Hepatocyte (in vitro differentiated cells): ENCODE measurements around the gene C22orf39. TPM values are rescaled to one million over a fixed set of nuclear protein-coding genes. Genes with fewer than 3 reads are reported as not detected.
A peak's percentile ranks its signal among the peaks of the same experiment; 100 is the strongest.

Experiments
- DNase-seq: peaks from one replicate; pipeline ENCODE4 v3.0.0-alpha.2; 2016; ENCODE audit warnings: low spot score
- H2AFZ ChIP-seq: fragments of 200-600 bp; sonication (generic); 2 replicates; pipeline ENCODE4 v1.6.0; 2016; ENCODE audit warnings: antibody characterized with exemption, mild to moderate bottlenecking
- H3K27ac ChIP-seq: fragments of 200-600 bp; sonication (generic); 2 replicates; pipeline ENCODE4 v1.5.1; 2016; ENCODE audit warnings: mild to moderate bottlenecking
- H3K27me3 ChIP-seq: fragments of 200-600 bp; sonication (generic); 2 replicates; pipeline ENCODE4 v1.6.1; 2016
- H3K36me3 ChIP-seq: fragments of 200-600 bp; sonication (generic); replicated peaks from 2 replicates; pipeline ENCODE4 v1.5.1; 2016; ENCODE audit warnings: low read depth; ENCODE audit not compliant: insufficient read depth
- H3K4me1 ChIP-seq: fragments of 200-600 bp; sonication (generic); 2 replicates; pipeline ENCODE4 v1.5.1; 2016; ENCODE audit warnings: mild to moderate bottlenecking, moderate library complexity; ENCODE audit not compliant: insufficient read depth
- H3K4me2 ChIP-seq: fragments of 200-600 bp; sonication (generic); 2 replicates; pipeline ENCODE4 v1.6.0; 2016
- H3K4me3 ChIP-seq: fragments of 200-600 bp; sonication (generic); 2 replicates; pipeline ENCODE4 v1.5.1; 2016; ENCODE audit warnings: mild to moderate bottlenecking
- H3K79me2 ChIP-seq: fragments of 200-600 bp; sonication (generic); 2 replicates; pipeline ENCODE4 v1.6.0; 2017; ENCODE audit warnings: mild to moderate bottlenecking
- H3K9me2 ChIP-seq: fragments of 200-600 bp; sonication (generic); replicated peaks from 2 replicates; pipeline ENCODE4 v1.6.0; 2017; ENCODE audit warnings: mild to moderate bottlenecking; ENCODE audit not compliant: insufficient read depth
- H3K9me3 ChIP-seq: fragments of 200-600 bp; sonication (generic); 2 replicates; pipeline ENCODE4 v1.5.1; 2016; ENCODE audit warnings: low read depth, mild to moderate bottlenecking
- H4K20me1 ChIP-seq: fragments of 200-600 bp; sonication (generic); 2 replicates; pipeline ENCODE4 v1.6.0; 2016; ENCODE audit warnings: mild to moderate bottlenecking; ENCODE audit not compliant: insufficient read depth, poor library complexity, severe bottlenecking
- CTCF ChIP-seq: fragments of 200-600 bp; sonication (generic); IDR thresholded peaks from 2 replicates; pipeline ENCODE4 v1.5.1; 2016; ENCODE audit warnings: antibody characterized with exemption, mild to moderate bottlenecking; ENCODE audit not compliant: poor library complexity
- EZH2 ChIP-seq: fragments of 200-600 bp; sonication (generic); IDR thresholded peaks from 2 replicates; pipeline ENCODE4 v1.6.1; 2016; ENCODE audit warnings: antibody characterized with exemption, mild to moderate bottlenecking, borderline replicate concordance
- EZH2phosphoT487 ChIP-seq: fragments of 200-600 bp; sonication (generic); IDR thresholded peaks from one replicate; pipeline ENCODE4 v1.6.1; 2018; ENCODE audit warnings: antibody characterized with exemption, mild to moderate bottlenecking, low read depth, moderate library complexity; ENCODE audit not compliant: unreplicated experiment, severe bottlenecking
- WGBS: methylation state at CpG from one replicate; pipeline ENCODE4 v1.1.6; 2016; ENCODE audit warnings: low lambda C conversion rate; ENCODE audit errors: missing lambda C conversion rate; 5-methylcytosine and 5-hydroxymethylcytosine counted together
- polyA plus RNA-seq: library from polyadenylated mRNA; unstranded; fragments of >200 nt; fragmentation: Nextera tagmentation; extraction: Ambion mirVana; gene quantifications from 2 replicates; pipeline ENCODE4 v1.2.1, GENCODE V29; 2016
- total RNA-seq: library from RNA; depleted of rRNA; stranded (reverse); fragments of >200 nt; gene quantifications from 2 replicates; pipeline ENCODE4 v1.2.3, GENCODE V29; 2014

Gene C22orf39
- total and polyA plus RNA-seq, 2 experiments from 2014 or later: 29.5 to 32.4 TPM

GRCh38 chr22:19476023-19476422 lies 28.5 kb upstream of the C22orf39 start:
- H4K20me1 ChIP-seq: peaks cover 17% of the 10 kb centered on the region

DNA sequence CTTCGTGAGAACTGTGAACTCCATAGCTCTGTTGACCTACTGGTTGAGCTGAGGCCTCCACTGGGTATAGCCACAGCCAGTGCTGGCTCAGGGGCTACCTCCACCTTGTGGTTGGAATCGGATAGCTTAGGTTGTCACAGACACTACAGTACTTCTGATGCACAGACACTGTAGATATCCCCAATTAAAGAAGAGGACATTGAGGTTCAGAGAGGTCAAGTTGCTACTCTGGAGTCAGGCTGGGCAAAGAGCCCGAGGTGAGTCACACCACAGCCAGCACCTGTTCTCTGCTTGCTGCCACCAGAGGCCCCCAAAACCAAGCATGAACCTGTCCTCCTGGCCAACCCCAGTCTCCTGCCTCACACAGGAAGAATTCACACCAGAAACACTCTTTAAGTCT lies 26.1 kb upstream of the C22orf39 start:
- WGBS: 65% methylated on average over 3 of the region's 3 CpGs
- Histone ChIP-seq H3K27me3 (no peaks in the 10 kb centered on the region), H3K36me3 (no peaks in the 10 kb centered on the region), H3K4me2 (no peak overlapping the region), H3K27ac (no peak overlapping the region), H4K20me1 (peaks cover 17% of the 10 kb centered on the region), H3K4me3 (no peak overlapping the region), H3K9me2 (no peaks in the 10 kb centered on the region), H3K79me2 (peaks cover 49% of the 10 kb centered on the region), H3K4me1 (no peaks in the 10 kb centered on the region), H2AFZ (no peak overlapping the region), H3K9me3 (no peaks in the 10 kb centered on the region)
- peak; percentile 5 for TF ChIP-seq CTCF
- no peak for TF ChIP-seq EZH2phosphoT487
- no peak for DNase-seq

More at GRCh38 chr22:19476023-19476422, 28.5 kb upstream of the C22orf39 start:
- Histone ChIP-seq H3K9me3 (no peaks in the 10 kb centered on the region), H3K79me2 (peaks cover 55% of the 10 kb centered on the region), H3K27me3 (no peaks in the 10 kb centered on the region), H3K27ac (no peak overlapping the region), H3K36me3 (no peaks in the 10 kb centered on the region), H3K4me1 (no peaks in the 10 kb centered on the region), H3K4me2 (no peak overlapping the region), H3K9me2 (no peaks in the 10 kb centered on the region), H2AFZ (no peak overlapping the region), H3K4me3 (no peak overlapping the region)
- TF ChIP-seq CTCF: no peak
- TF ChIP-seq EZH2phosphoT487: no peak
- no peak for TF ChIP-seq EZH2
- 90% methylated on average over 3 of the region's 3 CpGs for WGBS
- no peak for DNase-seq

DNA sequence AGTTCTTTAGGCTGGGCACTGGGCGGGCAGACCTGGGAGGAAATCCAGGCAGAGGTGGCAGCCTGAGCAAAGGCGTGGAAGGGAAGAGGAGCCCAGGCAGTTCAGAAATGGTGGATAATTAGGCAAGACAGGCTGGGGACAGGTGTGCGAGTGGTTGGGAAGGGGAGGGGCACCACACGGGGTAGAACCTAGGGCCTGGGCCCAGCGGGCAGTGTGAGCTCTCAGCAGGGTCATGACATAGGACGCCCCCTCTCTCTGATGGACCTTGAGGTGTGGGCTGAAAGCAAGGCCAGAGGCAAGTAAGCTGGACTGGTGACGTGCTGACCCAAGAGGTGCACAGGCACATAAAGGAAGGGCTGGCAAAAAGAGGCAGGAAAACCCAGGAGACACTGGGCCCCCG lies 24.7 kb upstream of the C22orf39 start:
- H3K79me2 ChIP-seq: peaks cover 36% of the 10 kb centered on the region

More for the DNA sequence above, 24.7 kb upstream of the C22orf39 start:
- no peaks in the 10 kb centered on the region for H3K9me2 ChIP-seq
- H3K36me3 ChIP-seq: no peaks in the 10 kb centered on the region
- no peak overlapping the region for H3K4me3 ChIP-seq
- H3K27ac ChIP-seq: no peak overlapping the region
- peaks cover 9% of the 10 kb centered on the region for H4K20me1 ChIP-seq
- H3K4me1 ChIP-seq: no peaks in the 10 kb centered on the region
- TF ChIP-seq CTCF (no peak), EZH2 (no peak), EZH2phosphoT487 (no peak)
- H3K9me3 ChIP-seq: no peaks in the 10 kb centered on the region
- no peak for DNase-seq
- H3K4me2 ChIP-seq: no peak overlapping the region
- WGBS: 95% methylated on average over 8 of the region's 8 CpGs
- H2AFZ ChIP-seq: no peak overlapping the region
- no peaks in the 10 kb centered on the region for H3K27me3 ChIP-seq
